Measurements from ENCODE around the gene FOXP4.
A peak's percentile ranks its signal among the peaks of the same experiment; 100 is the strongest.

Gene FOXP4

GRCh38 chr6:41512146-41512701 is 34.0 kb upstream of the FOXP4 start:
- DNase-seq: no peak
- H3K4me3 Mint-ChIP-seq: no peak overlapping the region
- H3K36me3 Mint-ChIP-seq (ENCODE audit: low read depth): no peaks in the 10 kb centered on the region
- no peaks in the 10 kb centered on the region for H3K9me3 Mint-ChIP-seq
- ATAC-seq: no peak
- no peak overlapping the region for H3K27ac Mint-ChIP-seq
- peaks cover 31% of the 10 kb centered on the region for H3K27me3 Mint-ChIP-seq
- no peaks in the 10 kb centered on the region for H3K4me1 Mint-ChIP-seq

- Mint-ChIP-seq H3K36me3 (ENCODE audit: low read depth) (no peaks in the 10 kb centered on the region), H3K4me3 (no peak overlapping the region), H3K27me3 (peaks cover 17% of the 10 kb centered on the region), H3K9me3 (no peaks in the 10 kb centered on the region), H3K27ac (no peak overlapping the region), H3K4me1 (no peaks in the 10 kb centered on the region)
- no peak for DNase-seq
- no peak for ATAC-seq
These were observed 30.2 kb upstream of the FOXP4 start for GRCh38 chr6:41515995-41516394.

- no peak for ATAC-seq
- peaks cover 31% of the 10 kb centered on the region for H3K27me3 Mint-ChIP-seq
- no peak overlapping the region for H3K4me3 Mint-ChIP-seq
- H3K36me3 Mint-ChIP-seq (ENCODE audit: low read depth): no peaks in the 10 kb centered on the region
- no peak overlapping the region for H3K27ac Mint-ChIP-seq
- no peaks in the 10 kb centered on the region for H3K9me3 Mint-ChIP-seq
- H3K4me1 Mint-ChIP-seq: no peaks in the 10 kb centered on the region
- DNase-seq: no peak
These were observed 28.1 kb upstream of the FOXP4 start for GRCh38 chr6:41518118-41518517.

GRCh38 chr6:41519305-41519744 is 26.9 kb upstream of the FOXP4 start:
- Mint-ChIP-seq H3K27me3 (peaks cover 25% of the 10 kb centered on the region), H3K27ac (no peak overlapping the region), H3K36me3 (ENCODE audit: low read depth) (no peaks in the 10 kb centered on the region), H3K4me1 (no peaks in the 10 kb centered on the region), H3K9me3 (no peaks in the 10 kb centered on the region), H3K4me3 (no peak overlapping the region)
- ATAC-seq: no peak
- no peak for DNase-seq

GRCh38 chr6:41519745-41520699 is 26.2 kb upstream of the FOXP4 start:
- H3K4me1 Mint-ChIP-seq: no peaks in the 10 kb centered on the region
- H3K4me3 Mint-ChIP-seq: no peak overlapping the region
- no peak for DNase-seq
- ATAC-seq: no peak
- no peaks in the 10 kb centered on the region for H3K9me3 Mint-ChIP-seq
- H3K27ac Mint-ChIP-seq: no peak overlapping the region
- no peaks in the 10 kb centered on the region for H3K36me3 Mint-ChIP-seq (ENCODE audit: low read depth)
- H3K27me3 Mint-ChIP-seq: peaks cover 26% of the 10 kb centered on the region

GRCh38 chr6:41522780-41523548 is 23.2 kb upstream of the FOXP4 start:
- Mint-ChIP-seq H3K27me3 (peaks cover 33% of the 10 kb centered on the region), H3K4me3 (no peak overlapping the region), H3K9me3 (no peaks in the 10 kb centered on the region), H3K4me1 (no peaks in the 10 kb centered on the region), H3K27ac (no peak overlapping the region), H3K36me3 (ENCODE audit: low read depth) (no peaks in the 10 kb centered on the region)
- DNase-seq: no peak
- no peak for ATAC-seq

GRCh38 chr6:41523915-41524633 is 22.1 kb upstream of the FOXP4 start:
- Mint-ChIP-seq H3K4me3 (no peak overlapping the region), H3K27ac (no peak overlapping the region), H3K36me3 (ENCODE audit: low read depth) (no peaks in the 10 kb centered on the region), H3K9me3 (no peaks in the 10 kb centered on the region), H3K27me3 (peaks cover 40% of the 10 kb centered on the region), H3K4me1 (no peaks in the 10 kb centered on the region)
- ATAC-seq (no peak), DNase-seq (no peak)

- H3K27me3 Mint-ChIP-seq: peaks cover 40% of the 10 kb centered on the region
- no peak for DNase-seq
These were observed 21.6 kb upstream of the FOXP4 start for GRCh38 chr6:41524634-41525011.

GRCh38 chr6:41527721-41528408 is 18.3 kb upstream of the FOXP4 start:
- no peaks in the 10 kb centered on the region for H3K36me3 Mint-ChIP-seq (ENCODE audit: low read depth)
- H3K9me3 Mint-ChIP-seq: no peaks in the 10 kb centered on the region
- H3K27ac Mint-ChIP-seq: no peak overlapping the region
- H3K4me1 Mint-ChIP-seq: peaks cover 24% of the 10 kb centered on the region
- no peak overlapping the region for H3K4me3 Mint-ChIP-seq
- DNase-seq: no peak
- peaks cover 26% of the 10 kb centered on the region for H3K27me3 Mint-ChIP-seq
- no peak for ATAC-seq

More at GRCh38 chr6:41524634-41525011, 21.6 kb upstream of the FOXP4 start:
- Mint-ChIP-seq H3K4me1 (no peaks in the 10 kb centered on the region), H3K36me3 (ENCODE audit: low read depth) (no peaks in the 10 kb centered on the region), H3K27ac (no peak overlapping the region), H3K4me3 (no peak overlapping the region), H3K9me3 (no peaks in the 10 kb centered on the region)
- ATAC-seq: no peak

- H3K9me3 Mint-ChIP-seq: no peaks in the 10 kb centered on the region
- H3K36me3 Mint-ChIP-seq (ENCODE audit: low read depth): no peaks in the 10 kb centered on the region
- DNase-seq: no peak
- no peak overlapping the region for H3K4me3 Mint-ChIP-seq
- no peak overlapping the region for H3K27ac Mint-ChIP-seq
- H3K4me1 Mint-ChIP-seq: peaks cover 29% of the 10 kb centered on the region
- H3K27me3 Mint-ChIP-seq: peaks cover 26% of the 10 kb centered on the region
- no peak for ATAC-seq
These were observed 17.7 kb upstream of the FOXP4 start for GRCh38 chr6:41528409-41528963.

- DNase-seq (no peak), ATAC-seq (no peak)
- H3K27ac Mint-ChIP-seq: no peak overlapping the region
- H3K4me1 Mint-ChIP-seq: peaks cover 35% of the 10 kb centered on the region
- H3K4me3 Mint-ChIP-seq: no peak overlapping the region
- no peaks in the 10 kb centered on the region for H3K36me3 Mint-ChIP-seq (ENCODE audit: low read depth)
- H3K9me3 Mint-ChIP-seq: no peaks in the 10 kb centered on the region
- peaks cover 26% of the 10 kb centered on the region for H3K27me3 Mint-ChIP-seq
These were observed 17.1 kb upstream of the FOXP4 start for GRCh38 chr6:41529049-41529448.

GRCh38 chr6:41529970-41530369 is 16.2 kb upstream of the FOXP4 start:
- no peaks in the 10 kb centered on the region for H3K36me3 Mint-ChIP-seq (ENCODE audit: low read depth)
- no peak for ATAC-seq
- H3K9me3 Mint-ChIP-seq: no peaks in the 10 kb centered on the region
- no peak overlapping the region for H3K27ac Mint-ChIP-seq
- no peak overlapping the region for H3K4me3 Mint-ChIP-seq
- H3K4me1 Mint-ChIP-seq: peaks cover 35% of the 10 kb centered on the region
- peaks cover 25% of the 10 kb centered on the region for H3K27me3 Mint-ChIP-seq
- DNase-seq: no peak

- H3K4me3 Mint-ChIP-seq: no peak overlapping the region
- H3K36me3 Mint-ChIP-seq (ENCODE audit: low read depth): no peaks in the 10 kb centered on the region
- ATAC-seq (no peak), DNase-seq (no peak)
- peaks cover 25% of the 10 kb centered on the region for H3K27me3 Mint-ChIP-seq
- H3K4me1 Mint-ChIP-seq: peaks cover 35% of the 10 kb centered on the region
- H3K27ac Mint-ChIP-seq: peak overlapping the region; percentile 16
- H3K9me3 Mint-ChIP-seq: no peaks in the 10 kb centered on the region
These were observed 15.7 kb upstream of the FOXP4 start for GRCh38 chr6:41530476-41530875.
